GM12865 (cell line): ENCODE data around the gene PKD1L1.

Source experiments
- DNase-seq: peaks from one replicate; pipeline ENCODE4 v3.0.0; 2010; ENCODE audit warnings: low read depth
- H3K4me3 ChIP-seq: 2 replicates; pipeline ENCODE4 v1.5.1; 2011; ENCODE audit warnings: mild to moderate bottlenecking, low read depth, low read length, control low read depth
- TF ChIP-seq, protein P1 (sequence below): IDR thresholded peaks from 2 replicates; pipeline ENCODE4 v1.5.1; 2011; ENCODE audit warnings: low read length, control low read depth, low read depth, inconsistent platforms; ENCODE audit not compliant: insufficient read depth; ENCODE audit errors: missing control alignments

The PKD1L1 gene

DNA sequence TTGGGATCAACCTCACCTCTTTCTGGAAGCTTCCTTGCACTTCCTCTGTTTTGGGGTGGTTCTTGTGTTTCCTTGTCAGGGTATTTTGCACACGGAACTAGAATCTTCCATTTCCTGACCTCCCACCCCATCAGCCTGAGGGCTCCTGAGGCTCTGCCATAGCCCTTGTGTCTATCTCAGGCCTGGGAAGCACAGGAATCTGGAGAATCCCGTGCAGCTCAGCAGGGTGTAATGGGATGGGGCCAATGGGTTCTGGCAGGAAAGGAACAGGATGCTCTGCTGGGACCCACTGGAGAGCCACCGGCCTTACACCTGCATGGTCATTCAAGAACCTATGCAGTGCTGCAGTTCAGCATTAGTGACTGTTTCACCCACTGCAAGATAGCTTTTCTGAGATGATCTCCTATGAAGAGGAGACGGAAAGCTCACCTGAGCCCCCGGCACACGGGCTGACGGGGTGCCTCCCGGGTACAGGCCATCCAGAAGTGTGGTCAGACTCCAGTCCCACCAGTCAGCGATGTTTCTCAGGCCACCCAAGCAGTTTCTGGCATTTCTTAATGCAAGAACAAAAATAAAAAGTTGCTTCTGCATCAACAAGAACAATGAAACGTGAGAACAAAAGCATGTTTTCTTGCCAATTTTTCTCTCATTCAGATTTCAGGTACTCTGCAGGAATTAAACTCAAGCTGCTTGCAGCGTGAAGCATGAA, 133.2 kb downstream of the PKD1L1 start:
- no peak for DNase-seq
- H3K4me3 ChIP-seq = no peak overlapping the region
- TF ChIP-seq, protein P1, sequence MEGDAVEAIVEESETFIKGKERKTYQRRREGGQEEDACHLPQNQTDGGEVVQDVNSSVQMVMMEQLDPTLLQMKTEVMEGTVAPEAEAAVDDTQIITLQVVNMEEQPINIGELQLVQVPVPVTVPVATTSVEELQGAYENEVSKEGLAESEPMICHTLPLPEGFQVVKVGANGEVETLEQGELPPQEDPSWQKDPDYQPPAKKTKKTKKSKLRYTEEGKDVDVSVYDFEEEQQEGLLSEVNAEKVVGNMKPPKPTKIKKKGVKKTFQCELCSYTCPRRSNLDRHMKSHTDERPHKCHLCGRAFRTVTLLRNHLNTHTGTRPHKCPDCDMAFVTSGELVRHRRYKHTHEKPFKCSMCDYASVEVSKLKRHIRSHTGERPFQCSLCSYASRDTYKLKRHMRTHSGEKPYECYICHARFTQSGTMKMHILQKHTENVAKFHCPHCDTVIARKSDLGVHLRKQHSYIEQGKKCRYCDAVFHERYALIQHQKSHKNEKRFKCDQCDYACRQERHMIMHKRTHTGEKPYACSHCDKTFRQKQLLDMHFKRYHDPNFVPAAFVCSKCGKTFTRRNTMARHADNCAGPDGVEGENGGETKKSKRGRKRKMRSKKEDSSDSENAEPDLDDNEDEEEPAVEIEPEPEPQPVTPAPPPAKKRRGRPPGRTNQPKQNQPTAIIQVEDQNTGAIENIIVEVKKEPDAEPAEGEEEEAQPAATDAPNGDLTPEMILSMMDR = no peak

DNA sequence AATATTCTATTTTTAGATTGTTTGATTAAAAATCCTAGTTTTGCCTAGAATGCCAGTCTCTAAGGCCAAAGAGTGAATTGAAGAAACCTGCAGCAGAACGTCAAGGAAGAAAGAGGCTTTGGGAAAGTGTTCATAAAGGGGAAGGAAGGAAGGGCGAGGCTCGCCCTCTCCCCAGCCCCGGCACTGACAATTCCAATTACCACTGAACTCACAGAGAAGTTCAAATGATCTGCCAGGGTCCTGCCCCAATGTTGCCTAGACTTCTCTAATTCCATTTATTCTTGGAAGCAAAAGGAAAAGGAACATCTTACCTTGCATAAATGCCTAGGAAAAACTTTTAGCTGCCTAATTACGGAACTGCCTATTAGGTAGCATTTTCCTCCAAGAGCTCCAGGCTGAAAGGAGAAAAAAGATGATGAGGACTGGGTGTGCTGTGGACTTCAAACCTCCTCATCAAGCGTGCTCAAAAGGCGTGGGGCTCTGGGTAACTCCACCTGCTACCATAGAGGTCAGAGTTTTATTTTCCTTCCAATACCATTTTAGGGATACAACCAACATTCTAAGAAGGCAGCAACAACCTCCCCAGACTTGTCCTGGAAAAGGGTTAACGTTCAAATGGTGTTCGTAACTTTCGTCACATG, 134.5 kb downstream of the PKD1L1 start:
- no peak for DNase-seq
- TF ChIP-seq, protein P1 = no peak
- no peak overlapping the region for H3K4me3 ChIP-seq

DNA sequence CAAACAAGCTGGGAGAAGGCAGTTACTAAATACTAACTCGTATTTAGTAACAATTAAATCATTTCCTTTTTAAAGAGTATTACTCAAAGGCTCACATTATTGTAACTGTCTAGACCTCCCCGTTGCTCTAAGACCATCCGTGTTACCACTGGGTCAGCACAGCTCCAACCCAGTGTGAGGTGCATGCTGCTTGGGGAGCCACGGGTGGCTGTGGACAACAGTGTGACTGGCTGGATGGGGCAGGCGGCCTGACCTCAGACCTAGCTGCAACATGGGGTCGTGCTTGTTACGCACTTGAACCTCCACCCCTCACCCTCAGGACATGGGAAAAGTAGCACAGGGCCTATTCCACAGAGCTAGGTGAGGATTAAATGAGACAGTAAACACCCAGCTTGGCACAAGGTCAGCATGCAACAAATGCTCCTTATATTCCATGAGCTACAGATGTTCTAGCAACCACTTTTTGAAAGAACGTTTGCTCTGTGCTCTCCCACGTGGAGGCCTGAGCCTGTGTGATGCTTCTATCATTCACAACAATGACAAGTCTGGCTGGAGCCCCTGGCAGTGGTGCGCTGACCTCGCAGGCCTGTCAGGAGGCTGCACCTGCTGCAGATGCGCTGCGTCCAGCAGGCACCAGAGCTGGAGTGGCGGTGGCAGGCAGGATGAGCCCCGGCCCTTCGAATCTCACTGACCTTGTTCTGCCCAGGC, 135.7 kb downstream of the PKD1L1 start:
- DNase-seq = no peak
- TF ChIP-seq, protein P1 = no peak
- H3K4me3 ChIP-seq = no peak overlapping the region

DNA sequence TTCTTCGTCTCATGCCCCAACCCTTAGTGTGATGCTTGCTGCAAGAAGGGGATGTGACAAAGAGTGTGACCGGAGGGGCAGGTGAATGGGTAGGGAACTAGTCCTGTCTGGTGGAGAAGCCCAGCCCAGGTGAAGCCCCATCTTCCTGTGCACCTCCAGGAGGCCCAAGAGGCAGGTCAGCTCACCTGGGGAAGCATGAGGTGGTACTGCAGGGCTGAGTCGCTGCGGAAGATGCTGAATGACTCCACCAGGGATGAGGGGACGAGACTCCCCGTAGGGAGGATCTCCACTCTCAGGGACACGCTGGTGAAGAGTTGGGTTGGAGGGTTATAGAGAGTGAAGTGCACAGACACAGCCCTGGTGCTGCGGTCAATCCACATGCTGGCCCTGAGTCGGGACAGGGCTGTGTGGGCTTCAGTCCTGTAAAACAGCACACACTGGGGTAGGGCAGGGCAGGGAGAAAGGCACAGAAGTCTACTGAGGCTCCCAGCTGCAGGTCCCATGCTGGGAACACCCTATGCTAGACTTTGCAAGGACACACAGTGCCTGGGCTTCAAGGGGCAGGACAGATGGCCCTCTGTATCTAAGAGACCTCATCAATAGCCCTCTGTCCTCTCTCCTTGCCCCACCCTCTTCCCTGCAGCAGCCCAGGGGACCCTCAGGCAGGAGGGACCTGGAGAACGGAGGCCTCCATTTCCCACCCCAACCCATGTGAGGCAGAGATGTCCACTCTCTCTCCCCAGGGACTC, 136.5 kb downstream of the PKD1L1 start:
- no peak overlapping the region for H3K4me3 ChIP-seq
- no peak for DNase-seq

DNA sequence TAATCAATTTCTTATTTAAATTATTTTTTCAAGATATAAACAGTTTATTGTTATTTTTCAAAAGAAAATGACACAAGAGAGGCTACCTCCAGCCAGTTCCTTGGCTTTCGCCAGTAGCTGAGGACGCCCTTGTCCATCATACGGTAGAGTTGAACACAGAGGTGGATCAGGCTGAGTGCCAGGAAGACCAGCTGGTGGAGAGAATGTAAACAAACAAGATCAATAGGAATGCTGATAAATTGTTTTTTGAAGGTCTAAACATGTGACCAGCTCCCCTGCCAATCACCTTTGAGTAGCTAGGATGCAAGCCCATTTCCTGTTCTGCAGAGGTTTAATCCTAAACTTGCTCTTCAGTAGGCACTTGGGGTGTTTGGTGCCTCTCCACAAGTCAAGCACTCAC, 138.9 kb downstream of the PKD1L1 start:
- no peak overlapping the region for H3K4me3 ChIP-seq
- TF ChIP-seq, protein P1 = no peak
- no peak for DNase-seq

More for the DNA sequence above, 136.5 kb downstream of the PKD1L1 start:
- TF ChIP-seq, protein P1 = no peak

DNA sequence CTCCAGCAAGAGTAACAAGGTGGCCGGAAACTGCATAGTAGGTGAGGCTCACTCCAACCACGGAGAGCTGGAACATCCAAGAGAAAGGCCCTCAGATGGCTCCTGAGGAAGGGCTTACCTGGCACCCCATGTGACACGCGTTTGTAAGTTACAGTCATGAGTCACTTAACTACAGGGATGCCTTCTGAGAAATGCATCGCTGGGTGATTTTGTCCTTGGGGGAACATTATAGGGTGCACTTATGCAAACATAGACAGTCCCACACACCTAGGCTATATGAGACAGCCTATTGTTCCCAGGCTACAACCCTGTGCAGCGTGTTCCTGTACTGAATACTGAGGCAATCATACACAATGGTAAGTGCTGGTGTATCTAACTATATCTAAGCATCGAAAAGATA, 139.9 kb downstream of the PKD1L1 start:
- H3K4me3 ChIP-seq = no peak overlapping the region
- DNase-seq = no peak
- TF ChIP-seq, protein P1 = no peak
